ENCODE results near the gene DAW1. TPM values are rescaled to one million over a fixed set of nuclear protein-coding genes. Genes with fewer than 3 reads are reported as not detected.

DAW1 gene
- total RNA-seq, 1 experiment from 2014 or later = 0.37 TPM

DNA sequence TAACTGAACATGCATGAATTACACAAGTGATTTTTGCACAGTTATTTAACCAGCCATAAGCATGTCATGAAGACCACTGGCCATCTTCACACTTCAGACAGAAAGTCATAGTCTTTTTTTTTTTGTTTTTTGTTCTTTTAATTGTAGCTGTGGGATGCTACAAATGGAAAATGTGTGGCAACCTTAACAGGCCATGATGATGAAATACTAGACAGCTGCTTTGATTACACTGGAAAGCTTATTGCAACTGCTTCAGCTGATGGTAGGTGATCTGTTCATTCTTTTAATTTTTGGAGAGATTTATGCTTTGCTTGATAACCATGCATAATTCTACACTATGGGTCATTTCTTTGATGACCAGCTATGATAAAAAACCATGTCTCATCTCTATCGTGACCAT is 35.6 kb downstream of the DAW1 start:
- Histone ChIP-seq H3T11ph (ENCODE audit: low read length) (no peak overlapping the region), H3K23ac (ENCODE audit: insufficient read length, low read depth, low read length) (no peak overlapping the region), H3K27ac (ENCODE audit: insufficient read length, low read depth, low read length) (no peak overlapping the region), H3K4ac (ENCODE audit: low read depth, low read length) (no peak overlapping the region), H2BK20ac (ENCODE audit: low read depth, low read length, poor library complexity, severe bottlenecking) (no peak overlapping the region), H2AK5ac (ENCODE audit: insufficient read length, low read length) (no peak overlapping the region), H3K14ac (ENCODE audit: insufficient read depth, low read length) (no peak overlapping the region), H2BK120ac (ENCODE audit: low read depth, low read length, poor library complexity, severe bottlenecking) (no peak overlapping the region), H4K5ac (ENCODE audit: insufficient read length, low read depth, low read length) (no peak overlapping the region), H3K4me1 (ENCODE audit: insufficient read depth, low read length) (no peaks in the 10 kb centered on the region), H4K20me1 (ENCODE audit: control insufficient read depth, insufficient read depth, insufficient read length) (no peaks in the 10 kb centered on the region), H2BK15ac (ENCODE audit: low read depth, low read length) (no peak overlapping the region), H3K9me3 (ENCODE audit: control insufficient read depth, low read depth, low read length) (no peaks in the 10 kb centered on the region), H3K23me2 (ENCODE audit: insufficient read length, low read depth, low read length, poor library complexity, severe bottlenecking) (no peaks in the 10 kb centered on the region), H3K18ac (ENCODE audit: insufficient read length, low read depth, low read length) (no peak overlapping the region), H2BK12ac (ENCODE audit: insufficient read length, low read depth, low read length) (no peak overlapping the region), H3K9ac (ENCODE audit: extremely low read depth, insufficient read length, low read length) (no peak overlapping the region), H2AFZ (ENCODE audit: low read length) (no peak overlapping the region), H3K27me3 (ENCODE audit: insufficient read depth, low read length) (no peaks in the 10 kb centered on the region), H4K91ac (ENCODE audit: insufficient read length, low read depth, low read length) (no peak overlapping the region), H3K4me2 (ENCODE audit: insufficient read depth, insufficient read length, low read length) (no peak overlapping the region), H3K79me2 (ENCODE audit: insufficient read depth, low read length) (no peaks in the 10 kb centered on the region), H3K56ac (ENCODE audit: insufficient read length, low read depth, low read length) (no peak overlapping the region), H4K8ac (replicated peaks; ENCODE audit: insufficient read length, low read depth, low read length) (no peak overlapping the region), H3K79me1 (ENCODE audit: insufficient read depth, low read depth, low read length, poor library complexity, severe bottlenecking) (no peaks in the 10 kb centered on the region), H2BK5ac (ENCODE audit: insufficient read length, low read length) (no peak overlapping the region)
- H3K27ac Mint-ChIP-seq = no peak overlapping the region
- DNase-seq = no peak
- no peaks in the 10 kb centered on the region for H3K4me1 Mint-ChIP-seq
- H3K27me3 Mint-ChIP-seq (ENCODE audit: low read depth) = no peaks in the 10 kb centered on the region; the same call in 1 of the 2 replicates
- no peak overlapping the region for H3K4me3 Mint-ChIP-seq
- no peaks in the 10 kb centered on the region for H3K9me3 Mint-ChIP-seq
- TF ChIP-seq, protein P1, sequence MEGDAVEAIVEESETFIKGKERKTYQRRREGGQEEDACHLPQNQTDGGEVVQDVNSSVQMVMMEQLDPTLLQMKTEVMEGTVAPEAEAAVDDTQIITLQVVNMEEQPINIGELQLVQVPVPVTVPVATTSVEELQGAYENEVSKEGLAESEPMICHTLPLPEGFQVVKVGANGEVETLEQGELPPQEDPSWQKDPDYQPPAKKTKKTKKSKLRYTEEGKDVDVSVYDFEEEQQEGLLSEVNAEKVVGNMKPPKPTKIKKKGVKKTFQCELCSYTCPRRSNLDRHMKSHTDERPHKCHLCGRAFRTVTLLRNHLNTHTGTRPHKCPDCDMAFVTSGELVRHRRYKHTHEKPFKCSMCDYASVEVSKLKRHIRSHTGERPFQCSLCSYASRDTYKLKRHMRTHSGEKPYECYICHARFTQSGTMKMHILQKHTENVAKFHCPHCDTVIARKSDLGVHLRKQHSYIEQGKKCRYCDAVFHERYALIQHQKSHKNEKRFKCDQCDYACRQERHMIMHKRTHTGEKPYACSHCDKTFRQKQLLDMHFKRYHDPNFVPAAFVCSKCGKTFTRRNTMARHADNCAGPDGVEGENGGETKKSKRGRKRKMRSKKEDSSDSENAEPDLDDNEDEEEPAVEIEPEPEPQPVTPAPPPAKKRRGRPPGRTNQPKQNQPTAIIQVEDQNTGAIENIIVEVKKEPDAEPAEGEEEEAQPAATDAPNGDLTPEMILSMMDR (conservative IDR thresholded peaks at IDR 0.05) = no peak
- no CpG with 5 or more reads among the region's 1 CpG for WGBS (ENCODE audit: extremely low coverage, insufficient read length, low lambda C conversion rate)
- H3K36me3 Mint-ChIP-seq (ENCODE audit: insufficient read depth in 1 of 3, low read depth in 3 of 3) = no peaks in the 10 kb centered on the region

Data from H9 (cell line).